GM12801 (cell line): ENCODE data around the gene KRTAP21-2.

Experiments used
- TF ChIP-seq, protein P1 (sequence below): IDR thresholded peaks from one replicate; pipeline ENCODE4 v1.5.1; 2011; ENCODE audit warnings: control low read depth; ENCODE audit not compliant: insufficient read length; ENCODE audit errors: extremely low read depth

Gene KRTAP21-2

DNA sequence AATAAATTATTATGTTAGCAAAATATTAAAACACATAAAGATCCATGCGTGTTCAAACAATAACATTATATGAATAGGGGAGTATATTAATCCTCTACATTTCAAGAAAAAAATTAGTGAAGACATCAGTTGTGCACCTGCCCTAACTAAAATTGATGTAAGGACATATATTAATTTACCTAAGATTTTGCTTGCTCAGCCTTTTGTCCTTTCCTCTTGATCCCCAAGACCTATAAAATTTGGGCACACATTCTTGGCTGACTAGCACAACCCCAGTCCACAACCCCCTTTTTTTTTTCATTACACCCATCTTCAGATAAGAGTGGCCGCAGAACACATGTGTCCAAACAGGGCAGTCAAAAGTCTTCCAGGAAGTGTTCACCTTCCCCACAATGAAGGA, 6.6 kb downstream of the KRTAP21-2 start:
- TF ChIP-seq, protein P1, sequence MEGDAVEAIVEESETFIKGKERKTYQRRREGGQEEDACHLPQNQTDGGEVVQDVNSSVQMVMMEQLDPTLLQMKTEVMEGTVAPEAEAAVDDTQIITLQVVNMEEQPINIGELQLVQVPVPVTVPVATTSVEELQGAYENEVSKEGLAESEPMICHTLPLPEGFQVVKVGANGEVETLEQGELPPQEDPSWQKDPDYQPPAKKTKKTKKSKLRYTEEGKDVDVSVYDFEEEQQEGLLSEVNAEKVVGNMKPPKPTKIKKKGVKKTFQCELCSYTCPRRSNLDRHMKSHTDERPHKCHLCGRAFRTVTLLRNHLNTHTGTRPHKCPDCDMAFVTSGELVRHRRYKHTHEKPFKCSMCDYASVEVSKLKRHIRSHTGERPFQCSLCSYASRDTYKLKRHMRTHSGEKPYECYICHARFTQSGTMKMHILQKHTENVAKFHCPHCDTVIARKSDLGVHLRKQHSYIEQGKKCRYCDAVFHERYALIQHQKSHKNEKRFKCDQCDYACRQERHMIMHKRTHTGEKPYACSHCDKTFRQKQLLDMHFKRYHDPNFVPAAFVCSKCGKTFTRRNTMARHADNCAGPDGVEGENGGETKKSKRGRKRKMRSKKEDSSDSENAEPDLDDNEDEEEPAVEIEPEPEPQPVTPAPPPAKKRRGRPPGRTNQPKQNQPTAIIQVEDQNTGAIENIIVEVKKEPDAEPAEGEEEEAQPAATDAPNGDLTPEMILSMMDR: no peak

DNA sequence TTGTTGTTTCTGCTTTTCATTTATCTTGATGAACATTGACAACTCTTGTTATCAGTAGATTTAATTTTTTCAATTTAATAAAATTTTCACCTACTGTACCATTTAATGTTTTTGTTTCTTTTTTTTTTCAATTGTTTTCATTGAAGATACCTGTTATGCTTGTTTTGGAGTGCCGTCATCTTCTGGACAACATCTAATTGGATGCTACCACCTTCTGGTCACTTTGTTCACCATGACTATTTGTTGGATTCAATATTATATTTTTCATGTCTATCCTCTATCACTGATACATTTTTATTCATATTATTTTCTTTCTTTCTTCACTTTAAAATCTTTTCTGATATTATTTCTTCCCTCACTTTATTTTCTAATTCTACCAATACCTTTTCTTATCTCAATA, 14.0 kb downstream of the KRTAP21-2 start:
- TF ChIP-seq, protein P1: no peak

DNA sequence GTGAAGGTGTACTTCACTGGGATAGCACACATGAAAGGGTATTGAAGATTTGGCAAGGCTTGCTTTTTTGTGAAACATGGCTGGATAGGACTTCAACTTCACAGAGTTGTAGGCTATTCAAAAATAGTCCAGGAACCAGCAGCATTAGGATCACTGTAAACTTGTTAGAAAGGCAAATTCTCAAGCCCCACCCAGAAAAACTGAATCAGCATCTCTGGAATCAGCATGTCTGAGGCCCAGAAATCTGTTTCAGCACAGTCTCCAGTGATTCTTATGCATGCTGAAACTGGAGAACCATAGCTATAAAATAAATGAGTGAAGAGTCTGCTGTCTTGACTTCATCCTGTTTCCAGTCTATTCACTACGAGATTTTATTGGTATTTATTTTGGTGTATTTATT, 20.3 kb downstream of the KRTAP21-2 start:
- TF ChIP-seq, protein P1: no peak

DNA sequence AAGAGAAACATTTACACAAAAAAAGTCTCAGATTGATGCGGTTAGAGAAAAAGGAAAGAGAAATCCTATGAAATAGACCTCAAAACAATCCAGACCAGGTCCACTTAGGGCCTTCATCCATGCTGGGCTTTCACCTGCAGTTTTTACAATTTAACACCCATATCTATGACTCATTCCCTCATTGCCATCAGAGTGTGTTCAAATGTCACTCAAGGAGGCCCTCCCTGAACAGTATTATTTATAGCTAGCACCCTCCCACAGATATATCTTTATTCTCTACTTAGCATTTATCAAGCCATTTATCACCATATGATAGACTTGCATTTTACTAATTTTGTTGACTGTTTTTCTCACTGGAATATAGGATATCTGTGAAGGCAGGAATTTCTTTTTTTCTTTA, 27.7 kb downstream of the KRTAP21-2 start:
- TF ChIP-seq, protein P1: no peak

DNA sequence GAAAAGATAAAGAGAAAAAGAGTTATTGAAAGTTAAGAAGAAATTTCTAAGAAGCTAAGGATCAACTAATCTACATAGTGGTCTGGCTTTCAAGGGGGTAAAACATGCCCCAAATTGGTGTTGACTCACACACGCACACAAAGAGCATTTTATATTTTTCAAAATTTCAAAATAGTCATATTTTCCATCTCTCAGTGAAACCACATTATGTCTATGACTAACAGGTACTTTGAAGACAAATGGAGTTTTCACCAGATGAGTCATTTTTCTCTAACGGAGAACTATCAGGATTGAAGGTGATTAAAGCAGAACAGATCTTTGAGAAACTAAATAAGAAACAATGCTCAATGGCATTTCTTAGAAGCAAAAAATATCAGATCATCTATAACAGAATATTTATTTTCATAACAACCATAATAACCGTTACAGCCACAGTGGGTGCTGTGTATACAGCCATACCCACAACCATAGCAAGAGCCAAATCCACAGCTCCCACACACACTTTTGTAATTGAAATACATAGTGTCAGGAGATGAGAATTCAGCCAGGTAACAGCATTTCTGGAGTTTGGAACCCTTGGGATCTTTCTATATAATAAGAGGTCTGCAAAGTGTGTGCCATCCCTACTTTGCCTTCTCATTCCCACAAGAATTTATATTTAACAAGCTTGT, 28.7 kb downstream of the KRTAP21-2 start, which contains the start of gene KRTAP21-3:
KRTAP21-3 (minus strand) TSS at position 539 of the 671 bp plus-strand sequence; CDS start at position 521, 18 bp downstream.
- TF ChIP-seq, protein P1: no peak

DNA sequence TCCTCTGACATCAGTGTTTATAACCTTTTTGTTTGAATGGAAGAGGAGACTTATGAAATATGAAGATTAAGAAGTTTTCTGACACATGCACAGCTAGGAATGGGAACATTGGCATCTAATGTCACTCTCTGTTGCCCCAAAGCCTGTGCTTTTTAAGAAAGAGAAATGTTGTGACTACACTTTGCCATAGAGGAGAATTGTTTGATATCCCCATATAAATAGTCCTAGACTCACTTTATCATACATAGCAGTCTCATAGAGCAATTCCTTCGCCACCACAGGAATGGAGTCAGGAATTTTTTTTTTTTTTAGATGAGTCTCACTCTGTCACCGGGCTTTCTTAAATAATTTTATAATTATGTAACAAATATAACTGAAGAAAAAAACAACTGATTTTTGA, 30.0 kb downstream of the KRTAP21-2 start:
- TF ChIP-seq, protein P1: no peak

DNA sequence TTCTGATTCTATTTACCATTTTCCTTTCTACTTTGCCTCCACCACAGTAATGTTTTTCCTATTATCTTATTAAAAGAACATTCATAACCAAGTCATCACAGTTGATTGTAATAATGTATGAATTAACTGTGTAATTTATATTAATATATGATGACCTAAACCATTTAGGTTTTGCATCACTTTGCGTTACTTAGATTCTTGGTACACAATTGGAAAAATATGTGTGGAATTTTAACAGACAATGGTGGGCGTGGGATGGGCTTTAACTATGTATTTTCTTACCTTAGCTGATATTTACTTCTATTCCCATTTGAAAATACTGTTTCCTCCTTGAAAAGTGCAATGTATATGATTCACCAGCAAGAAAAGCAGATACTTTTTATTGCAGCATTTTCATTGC, 32.1 kb downstream of the KRTAP21-2 start:
- TF ChIP-seq, protein P1: no peak
